CD4-positive, alpha-beta T cell treated with Interleukin-21 for 1 hour (primary cell): ENCODE measurements around the gene TAF11L12.
"Not testable (repeated sequence)": the region's sequence is repeated elsewhere in the genome, so short reads cannot be mapped to it uniquely, and the experiment has no call there.

Experiments used
- DNase-seq: peaks from one replicate; pipeline ENCODE4 v3.0.0-alpha.2; 2020

The TAF11L12 gene

DNA sequence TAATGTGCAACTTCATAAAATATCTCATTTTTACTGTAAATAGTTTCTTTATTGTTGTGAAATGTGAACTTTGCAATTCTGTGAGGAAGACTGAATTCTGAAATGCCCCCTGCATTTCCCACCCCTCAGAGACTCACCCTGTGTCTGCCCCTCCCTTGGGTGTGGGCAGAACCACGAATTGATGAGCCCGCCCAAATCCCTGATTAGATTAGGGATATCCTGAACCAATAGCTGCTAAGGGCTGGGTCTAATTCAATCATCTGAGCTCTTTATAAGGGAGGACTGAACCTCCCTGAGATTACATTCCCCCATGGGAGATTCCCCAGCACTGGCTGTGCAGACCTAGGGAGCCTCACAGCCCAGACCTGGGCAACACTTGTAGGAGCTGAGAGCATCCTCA, at the start of gene TAF11L12:
TSS of gene TAF11L12 (plus strand) at position 301 of the 400 bp plus-strand sequence.
- not testable (repeated sequence) for DNase-seq

DNA sequence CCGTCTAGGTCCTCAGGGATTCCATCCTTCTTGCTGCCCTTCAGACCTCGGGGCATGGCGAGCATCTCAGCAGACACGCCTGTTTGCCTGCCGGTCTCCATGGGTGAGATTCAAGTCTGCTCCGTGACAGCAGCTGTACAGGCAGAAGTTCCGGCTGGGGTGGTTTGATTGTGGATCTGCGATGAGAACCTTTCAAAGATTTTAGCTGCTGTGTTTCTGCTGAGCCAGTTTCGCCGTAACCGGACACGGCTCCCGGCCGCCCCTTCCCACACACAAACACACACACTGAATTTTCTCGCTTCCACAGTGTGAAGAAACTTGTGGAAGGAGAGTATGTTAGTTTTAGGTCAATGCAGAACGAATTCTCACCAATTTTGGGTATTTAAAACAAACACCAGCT, 24.5 kb upstream of the TAF11L12 start, which contains the start of gene TAF11L7:
TSS of gene TAF11L7 (minus strand) at position 101 of the 400 bp plus-strand sequence.
- DNase-seq = not testable (repeated sequence)

- not testable (repeated sequence) for DNase-seq
Observed at GRCh38 chr5:17590860-17591259, 19.3 kb upstream of the TAF11L12 start, which contains the start of gene TAF11L8. TAF11L8 (minus strand) TSS chr5:17590960.

- not testable (repeated sequence) for DNase-seq
Observed at GRCh38 chr5:17594255-17594654, 15.9 kb upstream of the TAF11L12 start, which contains the start of gene TAF11L9. TAF11L9 (minus strand) TSS chr5:17594394.

DNA sequence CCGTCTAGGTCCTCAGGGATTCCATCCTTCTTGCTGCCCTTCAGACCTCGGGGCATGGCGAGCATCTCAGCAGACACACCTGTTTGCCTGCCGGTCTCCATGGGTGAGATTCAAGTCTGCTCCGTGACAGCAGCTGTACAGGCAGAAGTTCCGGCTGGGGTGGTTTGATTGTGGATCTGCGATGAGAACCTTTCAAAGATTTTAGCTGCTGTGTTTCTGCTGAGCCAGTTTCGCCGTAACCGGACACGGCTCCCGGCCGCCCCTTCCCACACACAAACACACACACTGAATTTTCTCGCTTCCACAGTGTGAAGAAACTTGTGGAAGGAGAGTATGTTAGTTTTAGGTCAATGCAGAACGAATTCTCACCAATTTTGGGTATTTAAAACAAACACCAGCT, 12.5 kb upstream of the TAF11L12 start, which contains the start of gene TAF11L10:
TSS of gene TAF11L10 (minus strand) at position 101 of the 400 bp plus-strand sequence.
- not testable (repeated sequence) for DNase-seq

- not testable (repeated sequence) for DNase-seq
Observed at GRCh38 chr5:17603880-17604279, 6.3 kb upstream of the TAF11L12 start, which contains the start of gene TAF11L11. TAF11L11 (plus strand) TSS chr5:17604183.

DNA sequence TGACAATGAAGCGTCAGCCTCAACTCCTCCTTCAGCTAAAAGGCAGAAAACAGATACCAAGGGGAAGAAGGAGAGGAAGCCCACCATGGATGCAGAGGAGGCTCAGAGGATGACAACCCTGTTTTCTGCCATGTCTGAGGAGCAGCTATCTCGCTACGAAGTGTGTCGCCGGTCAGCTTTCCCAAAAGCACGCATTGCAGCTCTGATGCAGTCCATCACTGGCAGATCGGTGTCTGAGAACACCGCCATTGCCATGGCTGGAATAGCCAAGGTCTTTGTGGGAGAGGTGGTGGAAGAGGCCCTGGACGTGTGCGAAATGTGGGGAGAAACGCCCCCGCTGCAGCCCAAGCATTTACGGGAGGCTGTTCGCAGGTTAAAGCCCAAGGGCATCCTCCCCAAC, 5.2 kb upstream of the TAF11L12 start:
- no peak for DNase-seq

DNA sequence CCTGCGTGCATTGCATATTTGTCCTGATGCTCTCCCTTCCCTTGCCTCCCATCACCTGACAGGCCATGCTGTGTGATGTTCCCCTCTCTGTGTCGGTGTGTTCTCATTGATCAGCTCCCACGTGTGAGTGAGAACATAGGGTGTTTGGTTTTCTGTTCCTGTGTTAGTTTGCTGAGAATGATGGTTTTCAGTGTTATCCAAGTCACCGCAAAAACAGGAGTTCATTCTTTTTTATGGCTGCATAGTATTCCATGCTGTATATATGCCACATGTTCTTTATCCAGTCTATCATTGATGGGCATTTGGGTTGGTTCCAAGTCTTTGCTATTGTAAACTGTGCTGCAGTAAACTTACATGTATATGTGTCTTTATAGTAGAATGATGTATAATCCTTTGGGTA, 2.7 kb upstream of the TAF11L12 start:
- not testable (repeated sequence) for DNase-seq

DNA sequence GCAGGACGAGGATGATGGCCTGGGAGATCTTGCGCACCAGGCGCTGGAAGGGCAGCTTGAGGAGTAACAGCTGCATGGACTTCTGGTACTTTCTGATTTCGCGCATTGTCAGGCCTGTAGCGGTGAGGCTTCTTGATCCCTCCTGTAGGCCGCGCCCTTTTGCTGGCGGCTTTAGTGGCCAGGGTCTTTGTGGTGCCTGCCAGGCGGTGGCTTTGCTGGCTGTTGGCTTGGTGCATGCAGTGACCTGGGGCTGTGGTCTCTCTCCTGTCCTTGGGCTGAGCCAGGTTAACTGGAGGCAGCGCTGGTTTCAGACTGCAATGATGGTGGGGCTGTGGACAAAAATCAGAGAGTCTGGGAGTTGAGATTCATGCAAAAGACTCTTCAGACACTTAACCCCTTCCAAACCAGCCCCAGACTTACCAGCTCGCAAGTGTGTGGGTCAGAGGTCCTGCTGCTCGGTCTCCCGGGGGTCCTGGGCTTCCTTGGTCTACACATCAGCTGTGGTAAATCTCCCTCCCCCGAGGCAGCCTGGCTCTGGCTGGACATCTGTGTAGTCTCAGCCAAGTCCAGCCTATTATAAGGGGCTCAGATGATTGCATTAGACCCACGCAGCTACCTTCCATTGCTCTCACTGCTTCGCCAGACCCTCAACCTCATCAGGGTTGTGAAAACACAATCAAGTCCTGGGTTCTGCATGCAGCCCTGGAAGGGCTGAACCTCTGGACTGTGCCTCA, 4.8 kb downstream of the TAF11L12 start:
- DNase-seq = no peak

- no peak for DNase-seq
Observed at GRCh38 chr5:17619354-17619753, 9.2 kb downstream of the TAF11L12 start.

- DNase-seq = no peak
Observed at GRCh38 chr5:17620627-17621026, 10.4 kb downstream of the TAF11L12 start.

GRCh38 chr5:17625686-17626085, 15.5 kb downstream of the TAF11L12 start:
- no peak for DNase-seq

- not testable (repeated sequence) for DNase-seq
Observed at GRCh38 chr5:17631788-17632187, 21.6 kb downstream of the TAF11L12 start, which contains the start of gene TAF11L13. TAF11L13 (plus strand) TSS chr5:17632088.

DNA sequence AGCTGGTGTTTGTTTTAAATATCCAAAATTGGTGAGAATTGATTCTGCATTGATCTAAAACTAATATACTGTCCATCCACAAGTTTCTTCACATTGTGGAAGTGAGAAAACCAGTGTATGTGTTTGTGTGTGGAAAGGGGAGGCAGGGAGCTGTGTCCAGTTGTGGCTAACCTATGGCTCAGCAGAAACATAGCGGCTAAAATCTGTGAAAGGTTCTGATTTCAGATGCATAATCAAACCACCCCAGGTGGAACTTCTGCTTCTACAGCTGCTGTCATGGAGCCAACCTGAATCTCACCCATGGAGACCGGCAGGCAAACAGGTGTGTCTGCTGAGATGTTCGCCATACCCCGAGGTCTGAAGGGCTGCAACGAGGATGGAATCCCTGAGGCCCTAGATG, 24.0 kb downstream of the TAF11L12 start, which contains the start of gene TAF11L14:
TSS of gene TAF11L14 (plus strand) at position 301 of the 400 bp plus-strand sequence.
- DNase-seq = no peak

- not testable (repeated sequence) for DNase-seq
Observed at GRCh38 chr5:17649232-17649631, 39.0 kb downstream of the TAF11L12 start.

DNA sequence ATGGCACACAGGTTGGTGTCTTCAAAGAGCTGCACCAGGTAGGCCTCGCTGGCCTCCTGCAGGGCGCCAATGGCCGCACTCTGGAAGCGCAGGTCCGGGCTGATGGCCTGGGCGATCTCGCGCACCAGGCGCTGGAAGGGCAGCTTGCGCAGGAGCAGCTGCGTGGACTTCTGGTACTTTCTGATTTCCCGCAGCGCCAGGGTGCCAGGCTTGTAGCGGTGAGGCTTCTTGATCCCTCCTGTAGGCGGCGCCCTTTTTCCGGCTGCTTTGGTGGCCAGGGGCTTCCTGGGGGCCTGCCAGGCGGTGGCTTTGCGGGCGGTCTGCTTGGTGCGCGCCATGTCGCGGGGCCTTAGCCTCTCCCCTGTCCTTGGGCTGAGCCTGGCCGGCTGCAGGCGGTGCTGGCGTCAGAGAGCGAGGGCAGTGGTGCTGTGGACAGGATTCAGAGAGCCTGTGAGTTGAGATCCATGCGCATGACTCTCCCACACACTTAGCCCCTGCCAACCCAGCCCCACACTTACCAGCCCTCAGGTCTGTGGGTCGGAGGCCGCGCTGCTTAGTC, 45.1 kb downstream of the TAF11L12 start:
- DNase-seq = not testable (repeated sequence)

DNA sequence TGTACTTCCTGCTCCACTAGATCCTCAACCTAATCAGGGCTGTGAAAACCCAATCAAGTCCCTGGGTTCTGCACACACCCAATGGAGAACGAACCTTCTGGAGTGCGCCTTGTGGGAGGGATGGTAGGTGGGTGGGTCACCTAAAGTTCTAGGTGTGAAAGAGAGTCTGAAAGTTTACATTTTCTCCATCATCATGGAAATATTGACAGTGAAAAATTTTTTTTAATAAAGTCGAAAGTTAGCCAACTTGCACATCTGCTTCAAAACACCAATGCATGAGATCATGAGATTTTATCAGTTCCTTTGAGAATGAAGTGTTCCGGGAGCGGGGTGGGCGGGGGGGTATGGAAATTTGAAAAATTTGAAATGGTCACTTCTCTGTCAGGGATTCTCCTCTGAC, 45.7 kb downstream of the TAF11L12 start:
- no peak for DNase-seq
